Activated naive CD4-positive, alpha-beta T cell treated with anti-CD3 and anti-CD28 coated beads for 36 hours (primary cell): ENCODE measurements around the gene IKBKE. TPM values are rescaled to one million over a fixed set of nuclear protein-coding genes. Genes with fewer than 3 reads are reported as not detected.

Experiments
- CTCF ChIA-PET: fragments of 350-600 bp; sonication (Branson Sonifier 250); formaldehyde crosslinking; loops from one replicate; lab custom pipeline; 2021; ENCODE audit warnings: antibody characterized with exemption; lab: Charles Lee
- DNase-seq: peaks from one replicate; pipeline ENCODE4 v3.0.0-alpha.2; 2020
- H3K27ac Mint-ChIP-seq: one replicate; pipeline ENCODE4 v1.8.0; 2021; ENCODE audit warnings: mild to moderate bottlenecking, mixed read lengths
- H3K27me3 Mint-ChIP-seq: one replicate; pipeline ENCODE4 v1.8.0; 2021; ENCODE audit warnings: low read depth, mixed read lengths
- H3K36me3 Mint-ChIP-seq: one replicate; pipeline ENCODE4 v1.8.0; 2021; ENCODE audit warnings: low read depth, mixed read lengths
- H3K4me1 Mint-ChIP-seq: one replicate; pipeline ENCODE4 v1.8.0; 2021; ENCODE audit warnings: low read depth, mixed read lengths
- H3K4me3 Mint-ChIP-seq: one replicate; pipeline ENCODE4 v1.8.0; 2021; ENCODE audit warnings: mild to moderate bottlenecking, moderate library complexity, mixed read lengths
- H3K9me3 Mint-ChIP-seq: one replicate; pipeline ENCODE4 v1.8.0; 2021; ENCODE audit warnings: mixed read lengths
- intact Hi-C: fragments of 100-400 bp; cut with micrococcal nuclease; formaldehyde crosslinking; loops from one replicate; pipeline ENCODE4 v1.15.1; 2023
- total RNA-seq, 2 experiments: library from RNA; stranded (reverse); gene quantifications; one replicate each; pipeline ENCODE4 v1.2.3, GENCODE V29; 2021

Gene IKBKE
- total RNA-seq, 2 experiments from 2014 or later, result 7.0 to 8.6 TPM

DNA sequence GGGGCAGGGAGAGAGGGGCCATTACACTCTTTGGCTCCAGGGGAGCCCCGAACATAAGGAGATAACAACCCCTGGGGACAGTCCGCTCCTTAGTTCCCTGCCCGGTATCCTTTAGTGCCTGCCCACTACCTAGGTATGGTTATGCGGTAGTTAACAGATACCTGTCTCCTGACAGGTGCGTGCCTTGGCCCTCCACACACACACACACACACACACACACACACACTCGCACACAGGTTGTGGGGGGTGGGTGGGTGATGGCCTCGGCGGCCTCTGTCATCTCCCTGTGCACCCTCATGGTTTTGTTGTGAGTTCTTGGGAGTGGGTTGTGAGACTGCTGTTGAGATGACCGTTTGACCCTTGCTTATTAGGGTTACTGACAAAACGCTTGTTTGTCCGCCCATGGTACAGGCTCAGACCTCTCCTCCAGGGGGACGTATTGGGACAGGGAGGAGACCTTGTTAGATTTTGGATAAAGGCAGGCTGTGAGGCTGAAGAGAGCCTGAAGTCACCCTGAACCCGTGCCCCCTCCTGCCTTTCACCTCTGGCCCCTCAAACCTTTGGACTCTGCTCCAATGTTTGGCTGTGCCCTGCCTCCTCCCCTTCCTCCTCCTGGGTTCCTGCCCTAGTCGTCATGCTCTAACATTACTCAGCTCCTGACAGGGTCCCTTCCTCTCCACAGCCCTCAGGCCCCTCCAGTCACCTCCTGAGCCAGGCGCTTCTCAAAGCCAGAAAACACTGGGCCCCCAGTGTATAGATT, 38.0 kb downstream of the IKBKE start:
- Mint-ChIP-seq H3K27ac (no peak overlapping the region), H3K27me3 (peaks cover 22% of the 10 kb centered on the region), H3K4me3 (peak overlapping the region; percentile 69), H3K9me3 (no peaks in the 10 kb centered on the region), H3K36me3 (no peaks in the 10 kb centered on the region), H3K4me1 (peaks cover 43% of the 10 kb centered on the region)
- DNase-seq, result no peak
- CTCF ChIA-PET, result no interaction called here
- intact Hi-C loops, result no loop called here

GRCh38 chr1:206508956-206509355, 38.7 kb downstream of the IKBKE start:
- H3K4me1 Mint-ChIP-seq, result peaks cover 37% of the 10 kb centered on the region
- H3K4me3 Mint-ChIP-seq, result peak overlapping the region; percentile 69
- intact Hi-C loops, result no loop called here
- CTCF ChIA-PET, result no interaction called here
- no peak for DNase-seq
- no peaks in the 10 kb centered on the region for H3K9me3 Mint-ChIP-seq
- peaks cover 22% of the 10 kb centered on the region for H3K27me3 Mint-ChIP-seq
- no peaks in the 10 kb centered on the region for H3K36me3 Mint-ChIP-seq
- H3K27ac Mint-ChIP-seq, result no peak overlapping the region

GRCh38 chr1:206509612-206510257, 39.5 kb downstream of the IKBKE start:
- Mint-ChIP-seq H3K36me3 (no peaks in the 10 kb centered on the region), H3K4me3 (no peak overlapping the region), H3K27ac (no peak overlapping the region), H3K4me1 (peaks cover 31% of the 10 kb centered on the region), H3K27me3 (peaks cover 22% of the 10 kb centered on the region), H3K9me3 (no peaks in the 10 kb centered on the region)
- CTCF ChIA-PET, result interaction anchor here (0.5 kb wide), 1 partner anchor 122 kb away, joined by 3 read pairs; no protein-coding TSS in a partner anchor
- intact Hi-C loops, result no loop called here
- DNase-seq, result no peak

- H3K27me3 Mint-ChIP-seq, result peaks cover 22% of the 10 kb centered on the region
- peaks cover 28% of the 10 kb centered on the region for H3K4me1 Mint-ChIP-seq
- no peak overlapping the region for H3K4me3 Mint-ChIP-seq
- H3K9me3 Mint-ChIP-seq, result no peaks in the 10 kb centered on the region
- H3K27ac Mint-ChIP-seq, result no peak overlapping the region
- H3K36me3 Mint-ChIP-seq, result no peaks in the 10 kb centered on the region
- DNase-seq, result no peak
- intact Hi-C loops, result no loop called here
- CTCF ChIA-PET, result no interaction called here
Observed at GRCh38 chr1:206510371-206510770, 40.1 kb downstream of the IKBKE start.

GRCh38 chr1:206511362-206512057, 41.2 kb downstream of the IKBKE start:
- Mint-ChIP-seq H3K9me3 (no peaks in the 10 kb centered on the region), H3K36me3 (no peaks in the 10 kb centered on the region), H3K27ac (no peak overlapping the region), H3K4me3 (no peak overlapping the region), H3K4me1 (peaks cover 24% of the 10 kb centered on the region), H3K27me3 (peaks cover 22% of the 10 kb centered on the region)
- no peak for DNase-seq
- CTCF ChIA-PET, result no interaction called here
- intact Hi-C loops, result no loop called here

DNA sequence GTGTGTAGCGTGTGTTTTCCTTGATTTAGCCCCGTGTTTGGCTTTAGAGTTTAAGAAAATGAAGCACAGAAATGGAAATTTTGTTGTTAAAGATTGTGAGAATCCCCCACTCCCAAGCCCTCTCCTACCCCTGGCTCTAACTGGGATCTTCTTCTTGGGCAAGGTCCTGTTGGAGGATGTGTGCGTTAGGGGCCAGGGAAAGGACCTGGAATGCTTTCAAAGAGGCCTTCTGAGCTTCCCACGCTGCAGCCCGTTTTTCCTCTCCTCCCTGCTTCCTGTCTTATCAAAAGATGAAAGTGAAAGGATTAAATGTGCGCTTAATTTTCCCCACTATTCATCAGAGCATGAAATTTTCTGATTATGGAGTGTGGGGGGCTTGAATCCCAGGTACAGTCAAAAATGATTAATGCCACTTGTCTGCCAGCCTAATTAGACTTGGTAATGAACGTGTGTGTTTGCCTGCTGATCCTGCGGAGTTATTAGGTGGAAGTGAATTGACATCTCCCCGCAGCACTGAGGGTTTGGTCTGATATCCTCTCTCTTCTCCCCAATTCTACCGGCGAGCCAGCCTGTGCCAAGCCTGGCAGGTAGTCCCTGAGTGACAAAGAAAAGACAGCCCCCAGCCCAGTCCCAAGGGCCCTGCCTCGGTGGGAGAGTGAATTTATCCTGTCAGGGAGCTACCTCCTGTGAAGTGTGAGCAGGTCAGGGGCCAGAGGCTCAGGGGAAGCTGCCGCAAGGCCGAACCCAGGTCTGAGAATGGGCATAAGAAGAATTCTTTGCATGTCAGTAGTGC, 42.0 kb downstream of the IKBKE start:
- Mint-ChIP-seq H3K9me3 (no peaks in the 10 kb centered on the region), H3K36me3 (no peaks in the 10 kb centered on the region), H3K4me3 (no peak overlapping the region), H3K4me1 (peaks cover 22% of the 10 kb centered on the region), H3K27me3 (peaks cover 22% of the 10 kb centered on the region), H3K27ac (no peak overlapping the region)
- intact Hi-C loops, result no loop called here
- DNase-seq, result no peak
- CTCF ChIA-PET, result interaction anchor here (1.0 kb wide), 1 partner anchor 22 kb away, joined by 3 read pairs; no protein-coding TSS in a partner anchor

GRCh38 chr1:206512851-206513180, 42.5 kb downstream of the IKBKE start:
- CTCF ChIA-PET, result interaction anchor here (1.0 kb wide), 1 partner anchor 23 kb away, joined by 3 read pairs; no protein-coding TSS in a partner anchor
- no peak for DNase-seq
- H3K4me1 Mint-ChIP-seq, result peaks cover 22% of the 10 kb centered on the region
- no peaks in the 10 kb centered on the region for H3K36me3 Mint-ChIP-seq
- H3K27me3 Mint-ChIP-seq, result peaks cover 22% of the 10 kb centered on the region
- no peak overlapping the region for H3K4me3 Mint-ChIP-seq
- no peaks in the 10 kb centered on the region for H3K9me3 Mint-ChIP-seq
- intact Hi-C loops, result no loop called here
- H3K27ac Mint-ChIP-seq, result no peak overlapping the region

DNA sequence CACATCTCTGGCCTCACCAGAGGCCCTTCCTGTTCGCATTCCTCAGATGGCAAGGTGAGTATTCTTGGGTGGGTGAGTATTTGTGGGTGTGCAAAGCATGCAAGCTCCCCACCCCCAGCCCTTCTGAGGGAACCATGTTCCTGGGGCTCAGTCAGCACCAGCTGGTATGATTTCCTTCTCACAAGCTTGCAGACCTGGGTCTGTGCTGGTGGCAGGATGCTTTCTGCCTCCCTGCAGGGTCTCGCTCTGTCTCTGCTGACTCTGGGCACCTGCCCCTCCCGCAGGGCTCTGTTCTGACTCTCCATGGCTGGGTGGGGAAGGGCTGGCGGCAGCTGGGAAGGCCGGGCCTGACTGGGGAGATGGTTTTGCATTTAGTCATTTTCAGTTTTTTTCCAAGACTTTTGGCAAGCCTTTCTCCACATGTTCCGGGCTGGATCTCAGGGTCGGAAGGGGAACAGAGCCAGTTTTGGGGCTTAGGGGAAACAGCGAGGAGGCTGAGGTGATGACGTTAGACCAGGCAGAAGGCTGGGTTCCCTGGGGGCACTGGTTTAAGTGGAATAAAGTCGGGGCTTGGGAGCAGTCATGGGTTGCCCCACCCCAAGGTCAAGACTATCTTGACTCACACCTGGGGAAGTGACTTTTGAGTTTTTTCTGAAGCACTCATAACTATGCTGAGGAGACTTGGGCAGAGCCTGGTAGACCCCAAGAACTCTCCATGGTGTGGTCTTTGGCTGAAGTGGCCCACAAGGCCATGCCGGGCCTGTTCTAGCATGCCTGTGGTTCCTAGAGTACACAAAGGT, 43.2 kb downstream of the IKBKE start:
- H3K4me1 Mint-ChIP-seq, result peaks cover 16% of the 10 kb centered on the region
- DNase-seq, result no peak
- H3K36me3 Mint-ChIP-seq, result no peaks in the 10 kb centered on the region
- peaks cover 15% of the 10 kb centered on the region for H3K27me3 Mint-ChIP-seq
- no peak overlapping the region for H3K4me3 Mint-ChIP-seq
- no peaks in the 10 kb centered on the region for H3K9me3 Mint-ChIP-seq
- CTCF ChIA-PET, result no interaction called here
- no peak overlapping the region for H3K27ac Mint-ChIP-seq
- intact Hi-C loops, result no loop called here

DNA sequence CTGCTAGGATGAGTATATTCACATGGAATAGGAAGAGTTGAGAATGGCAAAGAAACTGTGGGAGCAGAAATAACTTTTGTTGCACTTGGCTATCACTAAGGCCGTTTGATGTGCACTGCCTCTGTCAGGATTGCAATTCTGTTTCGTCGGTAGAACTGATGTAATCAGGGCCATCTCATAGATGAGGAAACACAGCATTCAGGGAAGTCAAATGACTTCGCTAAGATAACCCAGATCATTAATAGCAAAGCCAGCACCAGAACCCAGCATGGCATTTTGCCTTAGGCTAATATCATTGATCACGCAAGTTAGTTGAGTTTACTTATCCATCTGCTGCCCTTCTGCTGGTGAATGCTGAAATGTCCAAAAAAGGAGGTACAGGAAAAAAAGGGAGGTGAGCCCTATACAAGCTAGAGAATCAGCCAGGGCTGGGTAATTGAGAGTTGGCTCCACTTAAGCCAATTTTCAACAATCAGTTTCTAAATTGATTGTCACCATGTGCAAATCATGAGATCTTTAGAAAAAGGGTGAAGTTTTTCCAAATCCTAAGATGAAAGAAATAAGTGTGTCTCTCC, 44.6 kb downstream of the IKBKE start:
- Mint-ChIP-seq H3K36me3 (no peaks in the 10 kb centered on the region), H3K9me3 (no peaks in the 10 kb centered on the region), H3K4me1 (peaks cover 6% of the 10 kb centered on the region), H3K27ac (no peak overlapping the region), H3K27me3 (peaks cover 2% of the 10 kb centered on the region), H3K4me3 (no peak overlapping the region)
- CTCF ChIA-PET, result interaction anchor here (1.0 to 1.3 kb wide), 2 partner anchors 53 to 149 kb away, joined by 4 to 5 read pairs; no protein-coding TSS in a partner anchor
- DNase-seq, result no peak
- intact Hi-C loops, result no loop called here

GRCh38 chr1:206516728-206516990, 46.4 kb downstream of the IKBKE start:
- Mint-ChIP-seq H3K4me3 (no peak overlapping the region), H3K27ac (no peak overlapping the region), H3K4me1 (peaks cover 6% of the 10 kb centered on the region), H3K36me3 (no peaks in the 10 kb centered on the region), H3K9me3 (no peaks in the 10 kb centered on the region), H3K27me3 (no peaks in the 10 kb centered on the region)
- CTCF ChIA-PET, result interaction anchor here (0.8 to 1.3 kb wide), 3 partner anchors 37 to 147 kb away, joined by 3 to 5 read pairs (median 4); no protein-coding TSS in a partner anchor
- DNase-seq, result no peak
- intact Hi-C loops, result no loop called here

- DNase-seq, result no peak
- H3K36me3 Mint-ChIP-seq, result no peaks in the 10 kb centered on the region
- intact Hi-C loops, result no loop called here
- H3K9me3 Mint-ChIP-seq, result no peaks in the 10 kb centered on the region
- H3K4me1 Mint-ChIP-seq, result peaks cover 6% of the 10 kb centered on the region
- CTCF ChIA-PET, result interaction anchor here (1.0 to 1.3 kb wide), 2 partner anchors 14 to 146 kb away, joined by 3 to 5 read pairs; no protein-coding TSS in a partner anchor
- no peak overlapping the region for H3K4me3 Mint-ChIP-seq
- H3K27ac Mint-ChIP-seq, result no peak overlapping the region
- no peaks in the 10 kb centered on the region for H3K27me3 Mint-ChIP-seq
Observed at GRCh38 chr1:206517784-206518183, 47.5 kb downstream of the IKBKE start.
